Endothelial cell of umbilical vein (primary cell): ENCODE measurements around the gene RNF25. TPM values are rescaled to one million over a fixed set of nuclear protein-coding genes. Genes with fewer than 3 reads are reported as not detected.

Source experiments
- BruUV-seq: library from RNA; stranded (reverse); fragments of 400-500 nt; replicated peaks from 2 replicates; lab custom pipeline; 2021; lab: Mats Ljungman, UMichigan
- CTCF ChIA-PET: fragments of 300-600, 350-600 bp; sonication (Branson Sonifier 250); formaldehyde crosslinking; loops from one replicate; lab custom pipeline; 2021; ENCODE audit warnings: antibody characterized with exemption, inconsistent platforms; lab: Charles Lee
- POLR2A ChIA-PET: fragments of 300-600, 350-600 bp; sonication (Branson Sonifier 250); formaldehyde crosslinking; loops from one replicate; lab custom pipeline; 2021; ENCODE audit warnings: antibody characterized with exemption, inconsistent platforms; lab: Charles Lee
- DNase-seq: peaks from one replicate; pipeline ENCODE4 v3.0.0-alpha.2; 2011; ENCODE audit warnings: low read depth, low spot score
- FAIRE-seq: peaks from 2 replicates; lab custom pipeline; 2011; peaks lifted over from hg19 to GRCh38; lab: Jason Lieb, UNC
- H2AFZ ChIP-seq: 2 replicates; pipeline ENCODE4 v1.6.0; 2012; ENCODE audit warnings: low read depth, low read length, control low read depth, inconsistent platforms
- H3K27ac ChIP-seq: 2 replicates; pipeline ENCODE4 v1.5.1; 2011; ENCODE audit warnings: low read depth, mild to moderate bottlenecking, control low read depth, low read length, moderate library complexity; ENCODE audit not compliant: insufficient read depth
- H3K27me3 ChIP-seq, 2 experiments: 2 replicates each; pipeline versions ENCODE4 v1.6.0 to v1.6.1; 2011; ENCODE audit warnings: low read length in 2 of 2, mixed read lengths in 1 of 2; ENCODE audit not compliant: control insufficient read depth in 2 of 2, insufficient read depth in 2 of 2
- H3K36me3 ChIP-seq, 2 experiments: 2 replicates in 1 of 2; 3 replicates in 1 of 2; pipeline ENCODE4 v1.5.1; 2011; ENCODE audit warnings: low read length in 2 of 2, mild to moderate bottlenecking in 1 of 2, moderate library complexity in 1 of 2; ENCODE audit not compliant: control insufficient read depth in 2 of 2, insufficient read depth in 2 of 2; ENCODE audit errors: extremely low read depth in 1 of 2
- H3K4me1 ChIP-seq: 3 replicates; pipeline ENCODE4 v1.5.1; 2011; ENCODE audit warnings: mild to moderate bottlenecking, low read length; ENCODE audit not compliant: control insufficient read depth, insufficient read depth; ENCODE audit errors: extremely low read depth
- H3K4me2 ChIP-seq: 2 replicates; pipeline ENCODE4 v1.6.1; 2011; ENCODE audit warnings: low read length, control low read depth, mixed read lengths; ENCODE audit not compliant: insufficient read depth
- H3K4me3 ChIP-seq, 3 experiments: fragments of 200-600 bp in 1 of 3; sonication (generic), shearing (Covaris generic) in 1 of 3; replicated peaks in 1 of 3; 2 replicates each; pipeline ENCODE4 v1.5.1; 2011 to 2016; ENCODE audit warnings: control low read depth in 3 of 3, low read length in 3 of 3, mild to moderate bottlenecking in 2 of 3, inconsistent platforms in 1 of 3, low read depth in 1 of 3, moderate library complexity in 1 of 3; ENCODE audit not compliant: insufficient read depth in 1 of 3
- H3K79me2 ChIP-seq: 2 replicates; pipeline ENCODE4 v1.6.0; 2012; ENCODE audit warnings: low read length, inconsistent platforms; ENCODE audit not compliant: control insufficient read depth, insufficient read depth
- H3K9ac ChIP-seq: replicated peaks from 2 replicates; pipeline ENCODE3; 2011; ENCODE audit warnings: low read length, control low read depth; ENCODE audit not compliant: insufficient read depth; ENCODE audit errors: extremely low read depth
- H3K9me1 ChIP-seq: replicated peaks from 3 replicates; pipeline ENCODE4 v1.6.0; 2011; ENCODE audit warnings: mild to moderate bottlenecking, low read length; ENCODE audit not compliant: control insufficient read depth, insufficient read depth; ENCODE audit errors: extremely low read depth
- H3K9me3 ChIP-seq: replicated peaks from 2 replicates; pipeline ENCODE4 v1.5.1; 2012; ENCODE audit warnings: low read length, inconsistent platforms; ENCODE audit not compliant: control insufficient read depth, insufficient read depth
- H4K20me1 ChIP-seq: replicated peaks from 2 replicates; pipeline ENCODE3; 2011; ENCODE audit warnings: mild to moderate bottlenecking, low read length; ENCODE audit not compliant: control insufficient read depth, insufficient read depth; ENCODE audit errors: extremely low read depth
- CTCF ChIP-seq, 2 donors: IDR thresholded peaks; 1 replicate in 1 of 2; 2 replicates in 1 of 2; pipeline ENCODE4 v1.5.1; 2011; ENCODE audit warnings: low read length in 2 of 2, mild to moderate bottlenecking in 2 of 2, moderate library complexity in 2 of 2, control low read depth in 1 of 2, inconsistent platforms in 1 of 2, low read depth in 1 of 2; ENCODE audit not compliant: insufficient read depth in 1 of 2; ENCODE audit errors: extremely low read depth in 1 of 2
- FOS ChIP-seq: IDR thresholded peaks from 2 replicates; pipeline ENCODE4 v1.6.1; 2011; ENCODE audit warnings: mild to moderate bottlenecking, low read length, moderate library complexity, borderline replicate concordance; ENCODE audit not compliant: insufficient read depth
- MAX ChIP-seq: IDR thresholded peaks from 2 replicates; pipeline ENCODE4 v1.6.1; 2011; ENCODE audit not compliant: insufficient read depth, insufficient read length
- MYC ChIP-seq: IDR thresholded peaks from one replicate; pipeline ENCODE4 v1.6.1; 2011; ENCODE audit warnings: mild to moderate bottlenecking, low read depth, low read length
- dilution Hi-C: fragments of 300-500 bp; cut with MboI; formaldehyde crosslinking; loops from one replicate; pipeline ENCODE4 v1.15.0; 2019; ENCODE audit warnings: low sequenced_read_pairs; ENCODE audit not compliant: extremely low pct_ligation_motif_present
- intact Hi-C: fragments of 100-400 bp; cut with micrococcal nuclease; formaldehyde crosslinking; loops from one replicate; pipeline ENCODE4 v1.10.0; 2022
- polyA plus RNA-seq, 4 experiments: library from polyadenylated mRNA; depleted of rRNA in 3 of 4; stranded (reverse) in 3 of 4; unstranded in 1 of 4; fragments of >200 nt; gene quantifications; 2 replicates each; pipeline versions ENCODE4 v1.2.1 to v1.2.3, GENCODE V29; 2011 to 2012; ENCODE audit warnings: missing spikeins in 1 of 4
- total RNA-seq: library from RNA; stranded (reverse); gene quantifications from 2 replicates; pipeline ENCODE4 v1.2.3, GENCODE V29; 2021

Gene RNF25
- total and polyA plus RNA-seq, 2 donors (not counting 3 experiments of a cell fraction or from before 2014, with no cell fraction given) = 38.2 to 61.1 TPM

- H3K36me3 ChIP-seq = peaks cover 2% of the 10 kb centered on the region in 2 experiments
- FAIRE-seq (no peak), DNase-seq (no peak)
- intact Hi-C loops = no loop called here
- H3K9ac ChIP-seq = no peak overlapping the region
- H4K20me1 ChIP-seq = no peaks in the 10 kb centered on the region
- no peaks in the 10 kb centered on the region for H3K27me3 ChIP-seq
- H3K4me2 ChIP-seq = no peak overlapping the region
- no peak overlapping the region for H2AFZ ChIP-seq
- CTCF ChIA-PET = interaction anchor here (1.0 to 3.4 kb wide), 4 partner anchors 10 to 127 kb away, joined by 3 to 38 read pairs (median 10); no protein-coding TSS in a partner anchor
- H3K9me1 ChIP-seq = no peaks in the 10 kb centered on the region
- H3K79me2 ChIP-seq = peaks cover 69% of the 10 kb centered on the region
- no peaks in the 10 kb centered on the region for H3K9me3 ChIP-seq
- peaks cover 7% of the 10 kb centered on the region for H3K4me1 ChIP-seq
- TF ChIP-seq CTCF (IDR thresholded peaks at IDR 0.05; ENCODE audit: extremely low read depth in 1 of 2, insufficient read depth in 1 of 2, low read depth in 1 of 2, low read length in 2 of 2) (no peak), MAX (no peak), FOS (no peak), MYC (no peak)
- dilution Hi-C loops = no loop called here
- H3K27ac ChIP-seq = no peak overlapping the region
- POLR2A ChIA-PET = no interaction called here
- H3K4me3 ChIP-seq = no peak overlapping the region
- no TSS peak for BruUV-seq
Measured at GRCh38 chr2:218720048-218721041, 48.5 kb upstream of the RNF25 start.
